Measurements from ENCODE around the gene ZFC3H1. TPM values are rescaled to one million over a fixed set of nuclear protein-coding genes. Genes with fewer than 3 reads are reported as not detected.

ZFC3H1 gene
- polyA plus RNA-seq, 1 experiment = 12.6 TPM

- ChIA-PET CTCF (interaction anchor here (0.7 to 2.5 kb wide), 5 partner anchors 9 to 205 kb away, joined by 3 to 6 read pairs (median 4); no protein-coding TSS in a partner anchor), POLR2A (no interaction called here)
- Histone ChIP-seq H3K27me3 (ENCODE audit: control insufficient read depth, insufficient read depth, low read length) (no peaks in the 10 kb centered on the region), H3K4me3 (ENCODE audit: low read depth, low read length) (no peak overlapping the region), H3K36me3 (ENCODE audit: control insufficient read depth, insufficient read depth, low read length) (peaks cover 13% of the 10 kb centered on the region)
- DNase-seq (ENCODE audit: low read depth) = no peak
- no peak for TF ChIP-seq CTCF (IDR thresholded peaks at IDR 0.05; ENCODE audit: insufficient read depth, low read depth, low read length)
These were observed 24.3 kb downstream of the ZFC3H1 start for GRCh38 chr12:71639341-71639760.

GRCh38 chr12:71638499-71638898 lies 25.1 kb downstream of the ZFC3H1 start:
- no peak for TF ChIP-seq CTCF (IDR thresholded peaks at IDR 0.05; ENCODE audit: insufficient read depth, low read depth, low read length)
- ChIA-PET POLR2A (no interaction called here), CTCF (interaction anchor here (0.7 to 2.5 kb wide), 4 partner anchors 10 to 205 kb away, joined by 3 to 6 read pairs (median 4); no protein-coding TSS in a partner anchor)
- Histone ChIP-seq H3K36me3 (ENCODE audit: control insufficient read depth, insufficient read depth, low read length) (peaks cover 13% of the 10 kb centered on the region), H3K4me3 (ENCODE audit: low read depth, low read length) (no peak overlapping the region), H3K27me3 (ENCODE audit: control insufficient read depth, insufficient read depth, low read length) (no peaks in the 10 kb centered on the region)
- DNase-seq (ENCODE audit: low read depth) = no peak

GRCh38 chr12:71636704-71637115 lies 26.9 kb downstream of the ZFC3H1 start:
- TF ChIP-seq CTCF (IDR thresholded peaks at IDR 0.05; ENCODE audit: insufficient read depth, low read depth, low read length) = peak; percentile 80
- H3K4me3 ChIP-seq (ENCODE audit: low read depth, low read length) = no peak overlapping the region
- peak; percentile 9 for DNase-seq (ENCODE audit: low read depth)
- H3K36me3 ChIP-seq (ENCODE audit: control insufficient read depth, insufficient read depth, low read length) = peaks cover 15% of the 10 kb centered on the region
- POLR2A ChIA-PET = interaction anchor here (0.9 kb wide), 1 partner anchor 23 kb away, joined by 4 read pairs; no protein-coding TSS in a partner anchor
- CTCF ChIA-PET = interaction anchor here (0.7 to 2.2 kb wide), 27 partner anchors 9 to 245 kb away, joined by 3 to 24 read pairs (median 5); partner anchors contain the start of genes THAP2, TMEM19 and ZFC3H1
- no peaks in the 10 kb centered on the region for H3K27me3 ChIP-seq (ENCODE audit: control insufficient read depth, insufficient read depth, low read length)

GRCh38 chr12:71627438-71628002 lies 36.1 kb downstream of the ZFC3H1 start:
- POLR2A ChIA-PET = no interaction called here

More at GRCh38 chr12:71627438-71628002, 36.1 kb downstream of the ZFC3H1 start:
- TF ChIP-seq CTCF (IDR thresholded peaks at IDR 0.05; ENCODE audit: insufficient read depth, low read depth, low read length) = no peak
- H3K27me3 ChIP-seq (ENCODE audit: control insufficient read depth, insufficient read depth, low read length) = no peaks in the 10 kb centered on the region
- H3K4me3 ChIP-seq (ENCODE audit: low read depth, low read length) = no peak overlapping the region
- H3K36me3 ChIP-seq (ENCODE audit: control insufficient read depth, insufficient read depth, low read length) = peaks cover 11% of the 10 kb centered on the region
- CTCF ChIA-PET = interaction anchor here (0.8 to 2.8 kb wide), 5 partner anchors 9 to 119 kb away, joined by 3 to 22 read pairs (median 4); no protein-coding TSS in a partner anchor
- no peak for DNase-seq (ENCODE audit: low read depth)
